Hematopoietic multipotent progenitor cell treated with erythropoietin and hydrocortisone succinate and interleukin-3 and kit ligand, for 8 days (in vitro differentiated cells): ENCODE measurements around the gene TFB1M.
A peak's percentile ranks its signal among the peaks of the same experiment; 100 is the strongest.
"Not testable (repeated sequence)": the region's sequence is repeated elsewhere in the genome, so short reads cannot be mapped to it uniquely, and the experiment has no call there.

Experiments used
- DNase-seq: peaks from one replicate; pipeline ENCODE4 v3.0.0-alpha.2; 2015

TFB1M gene

DNA sequence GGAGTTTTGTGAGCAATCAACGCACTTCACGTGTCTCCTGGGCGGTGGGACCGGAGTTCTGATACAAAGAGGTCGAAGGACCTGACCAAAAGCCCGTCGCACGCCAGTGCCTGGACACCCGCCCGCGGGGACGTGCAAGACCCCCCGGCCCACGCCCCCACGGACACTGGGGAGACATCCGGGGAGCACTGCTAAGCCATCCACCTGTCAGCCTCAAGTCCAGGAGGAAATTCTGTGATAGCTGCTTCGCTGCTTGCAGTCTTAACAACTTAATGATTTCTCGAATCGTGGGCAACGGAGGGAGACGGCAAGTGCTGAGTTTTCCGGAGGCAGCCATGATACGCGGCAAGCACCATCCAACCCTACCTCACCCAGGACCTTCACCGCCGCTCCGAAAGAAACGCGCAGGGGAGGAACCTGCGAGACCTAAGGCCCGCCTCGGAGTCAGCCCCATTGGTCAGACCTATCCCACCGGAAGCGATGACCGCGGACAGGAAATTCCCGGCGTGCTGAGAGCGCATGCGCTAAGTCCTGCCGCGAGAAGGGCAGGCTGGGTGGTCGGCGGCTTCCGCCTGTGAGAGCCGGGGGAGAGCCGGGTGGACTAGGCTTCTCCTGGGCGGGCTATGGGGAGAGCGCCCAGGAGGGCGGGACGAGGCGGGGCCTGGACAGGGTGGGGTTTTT lies at the start of gene TFB1M:
Gene TFB1M, minus strand, starts transcription at position 393 of the 681 bp plus-strand sequence. Its CDS starts 56 bp downstream, at position 337.
- peak; percentile 99 for DNase-seq

DNA sequence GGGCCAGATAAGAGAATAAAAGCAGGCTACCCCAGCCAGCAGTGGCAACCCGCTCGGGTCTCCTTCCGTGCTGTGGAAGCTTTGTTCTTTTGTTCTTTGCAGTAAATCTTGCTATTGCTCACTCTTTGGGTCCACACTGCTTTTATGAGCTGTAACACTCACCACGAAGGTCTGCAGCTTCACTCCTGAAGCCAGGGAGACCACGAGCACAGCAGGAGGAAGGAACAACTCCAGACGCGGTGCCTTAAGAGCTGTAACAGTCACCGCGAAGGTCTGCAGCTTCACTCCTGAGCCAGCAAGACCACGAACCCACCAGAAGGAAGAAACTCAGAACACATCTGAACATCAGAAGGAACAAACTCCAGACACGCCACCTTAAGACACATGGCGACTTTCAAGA lies 49.7 kb upstream of the TFB1M start:
- DNase-seq: not testable (repeated sequence)

DNA sequence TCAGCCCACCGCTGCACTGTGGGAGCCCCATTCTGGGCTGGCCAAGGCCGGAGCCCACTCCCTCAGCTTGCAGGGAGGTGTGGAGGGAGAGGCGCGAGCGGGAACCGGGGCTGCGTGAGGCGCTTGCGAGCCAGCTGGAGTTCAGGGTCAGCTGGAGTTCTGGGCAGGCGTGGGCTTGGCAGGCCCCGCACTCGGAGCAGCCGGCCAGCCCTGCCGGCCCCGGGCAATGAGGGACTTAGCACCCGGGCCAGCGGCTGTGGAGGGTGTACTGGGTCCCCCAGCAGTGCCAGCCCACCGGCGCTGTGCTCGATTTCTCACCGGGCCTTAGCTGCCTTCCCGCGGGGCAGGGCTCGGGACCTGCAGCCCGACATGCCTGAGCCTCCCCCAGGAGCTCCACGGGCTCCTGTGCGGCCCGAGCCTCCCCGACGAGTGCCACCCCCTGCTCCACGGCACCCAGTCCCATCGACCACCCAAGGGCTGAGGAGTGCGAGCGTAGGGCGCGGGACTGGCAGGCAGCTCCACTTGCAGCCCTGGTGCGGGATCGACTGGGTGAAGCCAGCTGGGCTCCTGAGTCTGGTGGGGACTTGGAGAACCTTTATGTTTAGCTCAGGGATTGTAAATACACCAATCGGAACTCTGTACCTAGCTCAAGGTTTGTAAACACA lies 48.8 kb upstream of the TFB1M start:
- not testable (repeated sequence) for DNase-seq

DNA sequence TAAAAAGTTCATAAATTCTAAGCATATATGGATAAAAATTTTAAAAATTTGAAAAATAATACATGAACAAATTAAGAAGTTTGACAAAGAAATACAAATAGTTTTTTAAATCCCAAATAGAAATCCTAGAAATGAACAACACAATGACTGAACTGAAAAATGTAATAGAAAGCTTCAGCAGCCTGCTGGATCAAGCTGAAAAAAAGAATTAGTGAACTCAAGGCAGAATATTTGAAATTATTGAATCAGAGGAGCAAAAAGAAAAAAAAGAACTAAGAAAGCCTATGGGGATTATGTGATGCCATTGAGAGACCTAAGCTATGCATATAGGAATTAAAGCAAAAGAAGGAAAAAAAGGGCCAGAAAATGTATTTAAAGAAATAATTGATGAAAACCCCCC lies 39.9 kb upstream of the TFB1M start:
- no peak for DNase-seq

DNA sequence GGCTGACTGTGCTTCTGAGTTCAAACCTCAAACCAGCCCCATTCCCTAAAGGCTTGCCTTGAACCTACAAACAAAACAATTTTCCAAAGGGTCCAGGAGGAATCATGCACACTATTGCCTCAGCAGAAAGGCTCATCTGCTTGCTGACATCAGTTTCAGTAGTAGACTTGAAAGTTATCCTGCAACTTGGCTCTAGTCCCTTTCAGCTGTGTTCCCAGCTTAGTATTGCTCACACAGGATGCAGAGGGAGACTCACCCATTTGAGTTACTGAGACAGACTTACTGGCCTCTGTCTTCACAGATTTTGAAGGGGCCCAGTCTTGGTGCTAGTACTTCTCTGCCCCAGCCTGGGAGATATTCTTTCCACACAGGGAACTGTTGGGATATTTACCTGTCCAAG lies 38.5 kb upstream of the TFB1M start:
- no peak for DNase-seq

DNA sequence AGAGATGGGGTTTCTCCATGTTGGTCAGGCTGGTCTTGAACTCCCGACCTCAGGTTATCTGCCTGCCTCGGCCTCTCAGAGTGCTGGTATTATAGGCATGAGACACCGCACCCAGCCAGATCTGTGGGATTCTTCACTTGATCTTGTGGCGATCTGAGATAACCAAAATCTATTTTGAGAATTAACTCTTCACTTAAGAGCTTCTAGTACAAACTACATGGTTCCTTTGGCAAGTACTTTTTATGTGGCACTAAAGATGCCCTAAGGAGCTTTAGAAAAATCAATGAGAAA lies 37.8 kb upstream of the TFB1M start:
- no peak for DNase-seq

DNA sequence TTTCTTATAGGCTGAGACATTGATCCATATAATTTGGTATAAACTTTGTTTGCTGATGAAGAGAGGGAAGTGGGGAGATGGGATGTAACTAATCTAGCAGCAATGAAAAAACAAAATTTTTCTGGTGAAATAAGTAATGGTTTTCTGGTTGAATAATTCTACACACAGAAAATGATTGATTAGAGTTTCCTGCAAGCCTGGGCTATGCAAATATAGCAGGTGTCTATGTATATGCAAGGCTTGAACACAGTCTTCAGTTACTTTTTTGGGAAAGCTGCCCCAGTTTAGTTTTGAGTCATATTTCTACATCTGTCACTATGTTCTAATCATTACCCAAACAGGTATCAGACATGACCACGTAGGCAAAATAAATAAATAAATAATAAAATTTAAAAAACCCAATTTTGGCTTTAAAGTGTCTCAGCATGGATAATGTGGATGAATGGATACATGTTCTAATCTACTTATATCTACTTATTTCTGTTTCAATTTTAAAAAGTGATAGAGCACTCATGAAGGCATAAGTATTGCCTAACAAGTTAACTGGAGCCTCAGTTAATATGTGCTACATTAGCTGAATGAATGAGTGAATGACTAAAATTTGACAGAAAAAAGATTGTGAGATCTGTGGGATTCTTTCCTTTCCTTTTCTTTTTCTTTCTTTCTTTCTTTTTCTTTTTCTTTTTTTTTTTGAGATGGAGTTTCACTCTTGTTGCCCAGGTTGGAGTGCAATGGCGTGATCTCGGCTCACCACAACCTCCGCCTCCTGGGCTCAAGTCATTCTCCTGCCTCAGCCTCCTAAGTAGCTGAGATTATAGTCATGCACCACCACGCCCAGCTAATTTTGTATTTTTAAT lies 37.2 kb upstream of the TFB1M start:
- no peak for DNase-seq

DNA sequence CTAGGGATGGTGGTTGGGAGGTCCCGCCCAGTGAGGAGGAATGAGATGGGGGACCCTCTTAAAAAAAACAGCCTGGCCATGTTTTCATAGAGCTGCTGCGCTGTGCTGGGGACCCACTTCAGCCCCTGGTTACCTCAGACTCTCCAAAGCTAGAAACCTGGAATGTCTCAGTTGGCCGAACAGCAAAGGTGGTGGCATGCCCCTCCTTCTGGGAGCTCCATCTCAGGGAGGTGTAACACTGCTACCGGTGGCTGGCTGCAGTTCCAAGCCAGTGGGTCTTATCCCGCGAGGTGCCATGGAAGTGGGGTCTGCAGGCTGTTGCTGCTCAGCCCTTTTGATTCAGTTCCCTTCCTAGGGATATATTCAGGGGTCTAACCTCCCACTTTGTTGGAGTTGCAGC lies 35.7 kb upstream of the TFB1M start:
- DNase-seq: no peak

DNA sequence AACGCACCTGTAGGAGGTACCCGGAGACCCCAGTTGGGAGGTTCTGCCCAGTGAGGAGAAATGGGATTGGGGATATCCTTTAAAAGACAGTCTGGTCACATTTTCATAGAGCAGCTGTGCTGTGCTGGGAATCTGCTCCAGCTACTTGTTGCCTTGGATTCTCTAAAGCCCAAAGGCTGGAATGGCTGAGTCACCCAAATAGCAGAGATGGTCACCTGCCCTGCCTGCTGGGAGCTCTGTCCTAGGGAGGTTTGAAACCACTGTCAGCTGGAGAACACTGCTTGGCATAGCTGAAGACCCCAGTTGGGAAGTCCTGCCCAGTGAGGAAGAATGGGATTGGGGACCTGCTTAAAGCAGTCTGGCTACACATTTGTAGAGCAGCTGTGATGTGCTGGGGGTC lies 34.8 kb upstream of the TFB1M start:
- no peak for DNase-seq

DNA sequence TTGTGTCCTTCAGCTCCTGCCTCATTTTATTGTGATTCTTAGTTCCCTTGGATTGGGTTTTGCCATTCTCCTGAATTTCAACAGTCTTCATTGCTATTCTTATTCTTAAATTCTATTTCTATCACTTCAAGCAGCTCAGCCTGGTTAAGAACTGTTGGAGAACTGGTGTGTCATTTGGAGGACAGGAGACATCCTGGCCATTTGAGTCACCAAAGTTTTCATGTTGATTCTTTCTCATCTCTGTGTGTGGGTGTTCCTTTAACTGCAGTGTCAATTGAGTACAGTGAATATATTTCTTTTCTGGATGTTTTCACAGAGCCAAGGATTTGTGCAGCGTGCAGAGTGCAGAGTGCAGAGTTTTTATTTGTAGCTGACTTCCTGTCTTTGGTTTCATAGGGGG lies 33.5 kb upstream of the TFB1M start:
- DNase-seq: no peak

DNA sequence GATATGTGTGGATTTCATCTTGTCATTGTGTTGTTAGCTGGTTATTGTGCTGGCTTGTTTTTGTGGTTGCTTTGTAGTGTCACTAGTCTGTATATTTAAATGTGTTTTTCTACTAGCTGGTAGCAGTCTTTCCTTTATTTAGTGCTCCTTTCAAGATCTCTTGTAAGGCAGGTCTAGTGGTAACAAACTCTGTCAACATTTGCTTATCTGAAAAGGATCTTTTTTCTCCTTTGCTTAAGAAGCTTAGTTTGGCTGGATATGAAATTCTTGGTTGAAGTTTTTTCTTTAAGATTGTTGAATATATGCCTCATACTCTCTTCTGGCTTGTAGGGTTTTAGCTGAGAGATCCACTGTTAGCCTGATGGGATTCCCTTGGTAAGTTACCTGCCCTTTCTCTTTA lies 32.7 kb upstream of the TFB1M start:
- no peak for DNase-seq

DNA sequence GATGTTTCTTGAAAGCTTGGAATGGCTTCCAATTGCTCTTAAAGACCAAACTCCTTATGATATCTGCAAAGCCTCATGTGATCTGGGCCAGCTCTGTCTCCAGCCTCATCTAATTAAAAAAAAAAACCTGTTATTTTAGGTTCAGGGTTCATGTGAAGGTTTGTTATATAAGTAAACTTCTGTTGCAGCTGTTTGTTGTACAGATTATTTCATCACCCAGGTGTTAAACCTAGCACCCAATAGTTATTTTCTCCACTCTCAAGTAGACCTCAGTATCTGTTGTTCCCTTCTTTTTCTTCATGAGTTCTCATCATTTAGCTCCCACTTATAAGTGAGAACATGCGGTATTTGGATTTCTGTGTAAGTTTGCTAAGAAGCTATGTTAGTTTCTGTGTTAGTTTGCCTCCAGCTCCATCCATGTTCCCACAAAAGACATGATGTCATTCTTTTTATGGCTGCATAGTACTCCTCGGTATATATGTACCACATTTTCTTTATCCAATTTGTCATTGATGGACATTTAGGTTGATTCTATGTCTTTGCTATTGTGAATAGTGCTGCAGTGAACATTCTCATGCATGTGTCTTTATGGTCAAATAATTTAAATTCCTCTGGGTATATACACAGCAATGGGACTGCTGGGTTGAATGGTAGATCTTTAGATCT lies 30.2 kb upstream of the TFB1M start:
- no peak for DNase-seq

DNA sequence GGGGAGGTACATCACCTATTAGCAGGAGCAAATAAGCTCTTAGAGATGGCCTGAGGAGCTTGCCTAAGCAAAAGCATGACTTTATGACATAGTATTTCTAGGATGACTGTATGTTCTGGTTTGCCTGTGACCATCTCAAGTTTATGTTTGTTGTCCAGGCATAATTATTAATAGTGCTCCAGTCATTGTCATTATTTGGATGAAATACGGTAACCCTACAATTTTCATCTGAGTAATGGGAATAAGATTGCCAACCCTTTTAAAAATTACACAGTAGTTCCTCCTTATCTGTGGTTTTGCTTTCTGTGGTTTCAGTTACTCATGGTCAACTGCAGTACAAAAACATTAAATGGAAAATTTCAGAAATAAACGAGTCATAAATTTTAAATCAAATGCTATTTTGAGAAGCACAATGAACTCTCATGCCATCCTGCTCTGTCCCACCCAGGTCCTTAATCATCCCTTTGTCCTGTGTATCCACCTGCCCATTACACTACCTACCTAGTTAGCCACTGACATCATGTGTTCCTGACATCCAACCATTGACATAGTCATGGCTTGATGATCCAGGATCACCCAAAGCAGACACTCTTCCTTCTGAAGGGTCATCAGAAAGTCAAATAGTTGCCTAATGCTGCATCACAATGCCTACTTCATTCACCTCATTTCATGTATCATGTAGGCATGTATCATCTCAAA lies 27.0 kb upstream of the TFB1M start:
- DNase-seq: peak; percentile 43

DNA sequence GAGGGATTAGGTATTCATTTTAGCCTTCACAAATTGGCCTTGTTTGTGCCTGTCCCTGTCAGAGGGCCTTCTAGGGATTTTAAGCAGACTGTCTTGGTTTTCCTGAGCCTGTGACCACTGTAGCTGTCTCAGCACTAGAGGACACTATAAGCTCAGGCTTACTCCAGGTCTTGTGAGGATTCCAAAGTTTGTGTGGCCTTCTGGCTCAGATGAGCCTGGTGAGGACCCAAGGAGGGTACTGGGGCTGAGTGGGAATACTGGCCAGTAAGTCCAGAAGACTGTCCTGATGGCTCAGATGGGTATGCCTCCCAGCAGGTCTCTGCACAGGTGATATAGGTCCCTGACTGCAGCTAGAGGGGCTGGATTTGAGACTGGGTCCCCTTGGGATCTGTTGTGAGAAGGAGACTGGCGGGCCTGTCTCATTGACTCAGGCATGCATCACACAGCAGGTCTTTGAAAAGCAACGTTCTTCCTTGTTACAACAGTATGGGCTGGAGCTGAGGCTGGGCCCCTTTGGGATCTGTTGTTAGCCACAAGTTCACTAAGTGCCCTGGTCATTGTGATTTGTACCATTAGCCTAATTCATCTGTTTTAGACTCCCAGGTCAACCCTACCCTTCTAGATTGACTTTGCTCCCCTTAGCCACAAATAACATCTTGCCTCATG lies 26.3 kb upstream of the TFB1M start:
- DNase-seq: peak; percentile 17

DNA sequence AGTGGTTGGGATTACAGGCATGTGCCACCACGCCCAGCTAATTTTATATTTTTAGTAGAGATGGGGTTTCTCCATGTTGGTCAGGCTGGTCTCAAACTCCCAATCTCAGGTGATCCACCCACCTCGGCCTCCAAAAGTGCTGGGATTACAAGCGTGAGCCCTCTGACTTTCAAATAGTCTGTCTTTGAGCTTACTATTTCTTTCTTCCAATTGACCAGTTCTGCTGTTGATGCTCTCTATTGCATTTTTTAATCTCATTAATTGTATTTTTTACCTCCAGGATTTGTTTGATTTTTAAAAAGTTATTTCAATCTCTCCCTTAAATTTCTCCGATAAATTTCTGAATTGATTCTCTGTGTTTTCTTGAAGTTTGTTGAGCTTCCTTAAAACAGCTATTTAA lies 25.6 kb upstream of the TFB1M start:
- DNase-seq: not testable (repeated sequence)

DNA sequence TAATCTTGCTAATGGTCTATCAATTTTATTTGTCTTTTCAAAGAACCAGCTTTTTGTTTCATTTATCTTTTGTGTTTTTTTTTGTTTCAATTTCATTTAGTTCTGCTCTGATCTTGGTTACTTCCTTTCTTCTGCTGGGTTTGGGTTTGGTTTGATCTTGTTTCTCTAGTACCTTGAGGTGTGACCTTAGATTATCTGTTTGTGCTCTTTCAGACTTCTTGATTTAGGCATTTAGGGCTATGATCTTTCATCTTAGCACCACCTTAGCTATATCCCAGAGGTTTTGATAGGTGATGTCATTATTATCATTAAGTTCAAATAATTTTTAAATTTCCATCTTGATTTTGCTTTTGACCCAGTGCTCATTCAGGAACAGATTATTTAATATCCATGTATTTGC lies 24.0 kb upstream of the TFB1M start:
- DNase-seq: not testable (repeated sequence)

DNA sequence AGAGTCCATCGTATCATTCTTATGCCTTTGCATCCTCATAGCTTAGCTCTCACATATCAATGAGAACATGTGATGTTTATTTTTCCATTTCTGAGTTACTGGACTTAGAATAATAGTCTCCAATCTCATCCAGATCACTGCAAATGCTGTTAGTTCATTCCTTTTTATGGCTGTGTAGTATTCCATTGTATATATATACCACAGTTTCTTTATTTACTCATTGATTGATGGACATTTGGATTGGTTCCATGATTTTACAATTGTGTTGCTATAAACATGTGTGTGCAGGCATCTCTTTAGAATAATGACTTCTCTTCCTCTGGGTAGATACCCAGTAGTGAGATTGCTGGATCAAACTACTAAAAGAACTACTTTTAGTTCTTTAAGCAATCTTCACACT lies 21.0 kb upstream of the TFB1M start:
- no peak for DNase-seq

DNA sequence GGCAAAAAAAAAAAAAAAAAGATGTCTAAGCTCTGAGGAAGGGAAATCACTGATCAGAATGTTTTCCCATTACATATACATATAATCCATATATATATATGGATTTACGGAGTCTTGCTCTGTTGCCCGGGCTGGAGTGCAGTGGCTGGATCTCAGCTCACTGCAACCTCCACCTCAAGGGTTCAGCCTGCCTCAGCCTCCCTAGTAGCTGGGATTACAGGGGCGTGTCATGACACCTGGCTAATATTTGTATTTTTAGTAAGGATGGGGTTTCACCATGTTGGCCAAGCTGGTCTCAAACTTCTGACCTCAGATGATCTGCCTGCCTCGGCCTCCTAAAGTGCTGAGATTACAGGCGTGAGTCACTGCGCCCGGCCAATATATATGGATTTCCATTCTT lies 19.8 kb upstream of the TFB1M start:
- DNase-seq: not testable (repeated sequence)

DNA sequence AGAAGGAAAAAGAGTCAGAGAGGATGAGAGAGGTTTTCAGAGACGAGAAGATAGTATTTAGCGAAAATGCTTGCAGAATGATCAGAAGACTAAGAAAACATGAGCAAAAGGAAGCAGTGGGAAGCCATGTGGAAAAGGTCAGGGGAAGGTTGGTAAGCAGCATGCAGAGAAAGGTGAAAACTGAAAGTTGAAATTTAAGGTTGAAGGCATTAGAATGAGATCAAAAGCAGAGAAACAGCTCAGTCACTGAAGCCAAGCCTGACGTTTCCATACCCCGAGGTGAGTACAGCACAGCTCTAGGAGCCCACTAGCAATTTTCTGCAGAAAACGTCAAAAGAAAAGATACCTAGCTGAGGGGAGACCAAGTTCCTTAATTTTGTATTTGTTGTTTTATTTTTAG lies 19.1 kb upstream of the TFB1M start:
- no peak for DNase-seq

DNA sequence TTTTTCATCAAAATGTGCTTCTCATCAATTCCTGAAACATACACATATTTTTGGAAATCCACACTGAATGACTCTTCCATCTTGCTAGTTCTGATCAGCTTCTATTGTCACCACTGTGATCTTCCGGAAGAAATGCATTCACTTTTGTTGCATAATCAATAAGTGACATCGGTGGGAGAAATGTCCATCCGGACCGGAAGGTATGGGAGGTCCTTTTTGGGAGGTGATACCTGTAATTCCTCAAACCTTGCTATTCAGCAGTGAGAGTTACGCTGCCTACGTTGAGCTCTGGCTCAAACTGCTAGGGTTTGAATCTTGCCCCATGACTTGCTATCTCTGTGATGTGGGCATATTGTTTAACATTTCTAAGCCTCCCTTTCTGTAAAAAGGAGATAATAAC lies 16.6 kb upstream of the TFB1M start:
- DNase-seq: peak; percentile 9

DNA sequence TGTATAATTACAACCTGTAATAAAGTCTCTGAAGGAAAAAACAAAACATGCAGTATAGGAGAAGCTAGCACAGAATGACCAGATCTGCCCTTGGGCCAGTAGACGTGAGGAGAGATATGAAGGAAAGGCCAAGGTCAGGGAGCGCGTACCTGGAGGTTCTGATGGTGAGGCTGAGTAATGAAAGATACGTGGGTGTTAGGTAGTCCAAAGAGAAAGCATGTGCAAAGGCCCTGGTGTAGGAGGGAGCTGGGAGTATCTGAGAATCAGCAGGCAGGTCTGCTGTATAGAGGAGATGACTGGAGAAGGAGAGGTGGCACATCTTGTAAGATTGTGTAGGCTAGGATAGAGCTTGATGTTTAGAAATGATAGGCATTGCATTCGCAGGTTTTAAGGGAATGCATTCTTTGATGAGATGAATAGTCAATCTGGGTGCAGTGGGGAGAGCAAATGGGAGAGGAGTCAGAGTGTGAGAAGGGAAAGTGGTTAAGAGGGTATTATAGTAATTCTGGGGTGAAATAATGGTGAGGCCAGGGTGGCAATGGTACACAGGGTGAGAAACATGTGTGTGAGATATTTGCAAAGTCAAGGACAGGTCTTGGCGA lies 15.9 kb upstream of the TFB1M start:
- DNase-seq: no peak
